HS-5 (cell line): ENCODE data around the gene PROKR1.
"Not testable (repeated sequence)": the region's sequence is repeated elsewhere in the genome, so short reads cannot be mapped to it uniquely, and the experiment has no call there.

Experiments used
- DNase-seq: peaks from one replicate; pipeline ENCODE4 v3.0.0-alpha.2; 2012; ENCODE audit warnings: low read depth

Gene PROKR1

GRCh38 chr2:68643011-68643873, at the start of gene PROKR1:
TSS of gene PROKR1 (plus strand) at chr2:68643579. CDS start at chr2:68645822, 2,243 bp downstream.
- no peak for DNase-seq

- DNase-seq: no peak
These were observed 49.3 kb upstream of the PROKR1 start for GRCh38 chr2:68594041-68594440.

DNA sequence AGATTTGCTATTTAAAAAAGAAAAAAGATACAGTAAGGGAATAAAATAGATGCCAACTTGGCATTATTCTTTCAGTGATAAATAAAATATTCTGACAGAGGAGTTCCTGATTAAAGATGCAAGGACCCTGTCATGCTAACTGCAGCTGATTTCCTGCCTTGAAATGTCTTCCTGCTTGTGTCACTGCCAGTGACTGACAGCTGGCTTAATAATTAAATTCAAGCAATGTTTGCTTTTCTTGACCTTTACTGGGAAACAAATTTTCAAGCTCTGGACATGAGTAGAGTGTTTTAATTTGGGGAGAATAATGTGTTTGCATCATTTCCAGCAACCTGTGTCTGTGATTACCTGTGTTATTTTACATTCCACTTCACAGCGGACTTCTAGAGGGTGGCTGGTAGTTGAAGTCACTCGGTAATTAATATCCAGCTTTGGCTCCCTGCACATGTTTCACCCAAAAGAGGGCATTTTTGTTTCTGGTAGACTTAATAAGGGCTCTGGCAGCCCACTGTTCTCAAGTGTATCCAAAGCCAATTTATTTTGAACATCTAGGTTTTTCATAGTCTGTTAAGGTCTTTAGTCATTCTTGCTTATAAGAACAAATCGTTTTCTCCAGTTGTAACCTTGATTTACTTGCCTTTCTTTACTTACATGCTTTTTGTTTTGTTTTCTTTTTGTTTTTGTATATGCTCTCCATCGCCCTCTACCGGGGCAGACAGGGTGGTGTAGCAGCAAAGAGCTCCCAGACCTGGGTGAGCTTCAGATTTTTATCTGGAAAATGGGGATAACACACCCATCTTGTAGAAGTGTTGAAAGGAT, 48.5 kb upstream of the PROKR1 start:
- peak; percentile 9 for DNase-seq

DNA sequence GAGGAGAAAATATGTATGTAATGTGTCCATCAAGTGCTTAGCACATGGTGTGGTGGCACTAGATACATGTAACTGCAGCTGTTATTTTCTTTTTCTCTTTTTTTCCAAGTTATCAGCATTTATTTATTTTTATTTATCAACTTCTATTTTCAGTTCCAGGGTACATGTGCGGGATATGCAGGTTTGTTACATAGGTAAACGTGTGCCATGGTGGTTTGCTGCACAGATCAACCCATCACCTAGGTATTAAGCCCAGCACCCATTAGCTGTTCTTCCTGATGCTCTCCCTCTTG, 47.9 kb upstream of the PROKR1 start:
- DNase-seq: not testable (repeated sequence)

DNA sequence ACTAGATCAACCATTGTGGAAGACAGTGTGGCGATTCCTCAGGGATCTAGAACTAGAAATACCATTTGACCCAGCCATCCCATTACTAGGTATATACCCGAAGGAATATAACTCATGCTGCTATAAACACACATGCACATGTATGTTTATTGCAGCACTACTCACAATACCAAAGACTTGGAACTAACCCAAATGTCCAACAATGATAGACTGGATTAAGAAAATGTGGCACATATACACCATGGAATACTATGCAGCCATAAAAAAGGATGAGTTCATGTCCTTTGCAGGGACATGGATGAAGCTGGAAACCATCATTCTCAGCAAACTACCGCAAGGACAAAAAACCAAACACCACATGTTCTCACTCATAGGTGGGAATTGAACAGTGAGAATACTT, 42.9 kb upstream of the PROKR1 start:
- not testable (repeated sequence) for DNase-seq

GRCh38 chr2:68603059-68603458, 40.3 kb upstream of the PROKR1 start:
- DNase-seq: no peak

- no peak for DNase-seq
These were observed 39.3 kb upstream of the PROKR1 start for GRCh38 chr2:68604077-68604476.

GRCh38 chr2:68605939-68606338, 37.4 kb upstream of the PROKR1 start:
- no peak for DNase-seq

DNA sequence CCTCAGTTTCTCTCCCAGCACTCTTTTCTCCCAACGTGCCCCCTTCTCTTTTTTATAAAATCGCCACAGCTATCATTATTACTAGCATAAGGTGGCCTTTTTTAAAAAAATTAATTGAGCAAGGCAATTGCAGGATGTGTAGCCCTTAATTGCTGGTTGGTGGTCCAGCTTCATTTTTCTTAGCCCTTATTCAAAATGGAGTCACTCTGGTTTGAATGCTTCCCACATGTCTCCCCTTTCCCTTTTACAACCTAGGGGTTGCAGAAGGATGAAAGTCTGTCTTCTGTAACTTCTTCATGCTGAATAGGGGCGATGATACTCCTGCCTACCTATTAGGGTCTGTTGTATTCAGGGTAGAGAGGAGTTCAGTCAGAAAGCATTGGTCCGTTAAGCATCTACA, 36.6 kb upstream of the PROKR1 start:
- DNase-seq: no peak

DNA sequence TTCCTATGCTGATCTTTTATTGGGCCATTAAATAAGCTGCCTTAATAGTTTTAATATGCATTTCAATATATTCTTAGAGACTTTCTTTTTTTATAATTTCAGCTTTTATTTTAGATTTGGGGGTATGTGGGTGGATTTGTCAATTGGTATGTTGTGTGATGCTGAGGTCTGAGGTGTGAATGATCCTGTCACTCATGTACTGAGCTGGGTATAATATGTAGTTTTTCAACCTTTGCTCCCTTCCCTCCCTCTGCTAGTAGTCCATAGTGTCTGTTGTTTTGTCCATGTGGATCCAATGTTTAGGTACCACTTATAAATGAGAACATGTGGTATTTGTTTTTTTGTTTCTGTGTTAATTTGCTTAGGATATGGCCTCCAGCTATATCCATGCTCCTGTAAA, 35.5 kb upstream of the PROKR1 start:
- DNase-seq: no peak

GRCh38 chr2:68612765-68613519, 30.4 kb upstream of the PROKR1 start:
- no peak for DNase-seq

DNA sequence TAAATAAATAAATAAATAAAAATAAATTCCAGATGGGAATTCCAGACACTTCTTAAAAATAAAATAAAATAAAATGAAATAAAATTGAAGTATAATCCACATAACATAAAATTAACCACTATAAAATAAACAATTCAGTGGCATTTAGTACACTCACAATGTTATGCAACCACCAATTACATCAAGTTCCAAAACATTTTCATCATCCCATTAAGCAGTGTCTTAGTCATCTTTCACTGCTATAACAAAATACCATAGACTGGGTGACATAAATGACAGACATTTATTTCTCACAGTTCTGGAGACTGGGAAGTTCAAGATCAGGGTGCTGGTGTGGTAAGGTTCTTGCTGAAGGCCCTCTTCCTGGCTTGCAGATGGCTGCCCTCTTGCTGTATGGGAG, 22.6 kb upstream of the PROKR1 start:
- DNase-seq: no peak

GRCh38 chr2:68623820-68624219, 19.6 kb upstream of the PROKR1 start:
- DNase-seq: no peak

DNA sequence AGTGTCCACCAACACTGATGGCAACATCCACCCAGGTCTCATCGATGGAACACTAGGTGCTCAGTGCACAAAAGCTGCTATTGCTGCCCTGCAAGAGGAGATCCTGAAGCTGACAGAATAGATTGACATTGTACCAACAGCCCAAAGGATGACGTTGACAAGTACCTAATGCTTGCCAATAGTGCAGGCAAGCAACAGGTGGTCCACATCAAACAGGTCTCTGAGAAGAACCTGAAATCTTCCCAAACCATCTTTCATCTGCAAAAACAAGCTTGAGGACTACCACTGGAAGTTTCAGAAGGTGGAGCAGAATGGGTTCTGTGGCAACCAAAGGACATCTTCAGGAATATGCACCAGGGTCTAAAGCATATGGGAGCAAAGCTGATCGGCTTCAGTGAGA, 15.8 kb upstream of the PROKR1 start:
- DNase-seq: no peak

- DNase-seq: no peak
These were observed 11.4 kb upstream of the PROKR1 start for GRCh38 chr2:68632021-68632420.

DNA sequence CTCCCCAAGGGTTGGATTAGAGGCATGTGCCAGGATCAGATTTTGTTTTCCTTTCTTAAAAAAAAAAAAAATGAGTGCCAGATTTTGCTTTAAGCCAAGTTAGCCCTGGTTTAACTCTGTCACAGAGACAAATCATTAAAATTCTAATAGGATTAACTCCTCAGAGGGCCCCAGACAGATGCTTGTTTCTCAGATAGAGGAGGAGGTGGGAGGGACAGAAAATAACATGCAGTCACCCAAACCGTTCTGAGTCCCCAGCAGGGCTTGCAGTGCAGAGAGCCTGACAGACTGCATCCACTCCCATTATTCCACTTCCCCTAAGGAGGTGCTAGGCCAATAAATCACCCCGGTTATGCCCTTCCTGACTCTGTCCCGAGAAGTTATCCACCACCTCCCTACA, 6.3 kb upstream of the PROKR1 start:
- DNase-seq: no peak

DNA sequence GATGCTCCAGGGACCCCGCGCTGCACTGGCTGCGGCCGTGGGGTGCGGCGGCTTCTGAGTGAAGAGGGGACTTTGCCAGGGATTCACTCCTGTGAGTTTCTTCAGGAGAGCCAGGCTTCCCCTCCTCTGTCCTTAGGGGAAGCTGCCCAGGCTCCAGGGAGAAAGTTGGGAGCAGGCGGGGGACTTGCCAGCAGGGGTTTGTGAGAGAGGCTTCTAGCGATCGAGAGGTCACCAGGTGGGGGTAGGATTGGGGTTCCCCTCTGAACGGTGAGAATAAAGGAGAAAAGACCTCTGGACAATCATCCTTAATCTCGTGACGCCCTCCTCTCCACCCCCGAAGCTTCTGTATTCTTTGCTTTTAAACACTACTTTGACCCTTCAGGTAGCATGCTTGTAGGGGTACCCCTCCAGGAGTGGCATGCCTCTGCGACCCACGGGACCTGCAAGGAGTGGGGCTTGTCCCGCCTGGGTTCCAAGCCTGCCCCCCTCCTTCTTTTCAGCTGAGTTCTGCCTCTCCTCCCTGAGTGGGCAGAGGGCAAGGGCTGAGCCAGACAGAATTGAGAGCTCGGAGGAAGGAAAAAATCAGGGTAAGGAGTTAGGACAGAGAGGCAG, 601 bp downstream of the PROKR1 start:
- no peak for DNase-seq

DNA sequence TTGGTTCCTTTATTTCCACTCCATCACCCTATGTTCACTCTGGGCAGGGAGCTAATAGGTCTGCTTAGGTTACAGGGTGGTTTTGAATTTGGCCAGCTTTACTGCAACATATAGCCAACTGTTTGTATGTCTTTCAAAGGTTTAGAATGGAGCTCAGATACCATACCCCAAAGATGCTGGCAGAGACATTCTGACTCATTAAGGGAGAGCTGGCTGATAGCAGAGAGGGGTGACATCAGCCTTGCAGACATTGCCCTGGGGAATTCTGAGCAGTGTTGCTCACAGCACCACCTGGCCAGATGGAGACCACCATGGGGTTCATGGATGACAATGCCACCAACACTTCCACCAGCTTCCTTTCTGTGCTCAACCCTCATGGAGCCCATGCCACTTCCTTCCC, 2.1 kb downstream of the PROKR1 start:
- DNase-seq: no peak

DNA sequence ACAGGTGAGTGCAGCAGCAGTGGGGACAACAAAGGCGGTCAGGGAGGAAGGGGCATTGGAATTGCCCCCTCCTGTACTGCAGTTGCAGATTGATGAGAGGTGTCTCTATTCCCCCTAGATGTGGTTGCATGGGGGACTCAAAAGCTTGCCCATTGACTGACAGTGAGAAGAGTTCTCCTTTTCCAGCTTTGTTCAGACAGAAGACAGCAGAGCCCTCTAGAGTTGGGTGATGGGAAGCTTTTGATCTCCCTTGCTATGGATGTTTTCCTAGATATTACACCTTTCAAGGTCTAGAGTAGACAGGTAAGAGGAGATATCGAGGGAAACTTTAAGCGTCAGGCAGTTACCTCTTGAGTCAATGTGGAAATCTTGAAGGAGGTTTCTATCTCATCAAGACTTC, 2.9 kb downstream of the PROKR1 start:
- no peak for DNase-seq

DNA sequence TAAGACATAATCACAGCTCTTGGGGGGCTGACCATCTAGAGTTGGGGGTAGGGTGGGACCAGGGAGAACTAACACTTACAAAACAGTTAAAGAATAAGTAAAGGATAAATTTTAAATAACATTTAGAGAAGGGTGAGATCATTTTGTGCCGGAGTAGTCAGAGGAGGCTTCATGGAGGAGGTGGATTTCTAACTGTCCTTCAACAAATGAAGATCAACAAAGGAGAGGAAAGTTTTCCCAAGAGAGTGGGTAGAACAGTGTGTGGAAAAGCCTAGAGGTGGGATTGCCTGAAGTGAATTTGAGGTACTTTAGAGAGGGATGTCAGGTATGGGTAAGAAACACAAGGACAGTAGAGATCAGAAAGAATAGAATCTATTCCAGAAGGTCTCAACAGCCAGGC, 7.3 kb downstream of the PROKR1 start:
- DNase-seq: no peak

- no peak for DNase-seq
These were observed 9.7 kb downstream of the PROKR1 start for GRCh38 chr2:68653034-68653433.

- no peak for DNase-seq
These were observed 10.2 kb downstream of the PROKR1 start for GRCh38 chr2:68653538-68653982.
